GM18502 (cell line): Measurements from ENCODE around the gene CYP27C1.
"Not testable (repeated sequence)": the region's sequence is repeated elsewhere in the genome, so short reads cannot be mapped to it uniquely, and the experiment has no call there.

Experiments
- ATAC-seq: cut with Tn5 transposase; IDR thresholded peaks from one replicate; pipeline ENCODE4 v1.9.1; 2021; ENCODE audit warnings: mild to moderate bottlenecking; ENCODE audit not compliant: unreplicated experiment, poor library complexity

CYP27C1 gene

GRCh38 chr2:127220102-127220767 is at the start of gene CYP27C1:
Gene CYP27C1 (minus strand): TSS chr2:127220299. CDS start chr2:127220270, 29 bp downstream.
- no peak for ATAC-seq

- ATAC-seq = no peak
These were observed 41.8 kb upstream of the CYP27C1 start for GRCh38 chr2:127261804-127262406.

- no peak for ATAC-seq
These were observed 39.3 kb upstream of the CYP27C1 start for GRCh38 chr2:127259355-127259754.

GRCh38 chr2:127256866-127257265 is 36.8 kb upstream of the CYP27C1 start:
- ATAC-seq = no peak

- ATAC-seq = no peak
These were observed 36.3 kb upstream of the CYP27C1 start for GRCh38 chr2:127256381-127256780.

- no peak for ATAC-seq
These were observed 35.6 kb upstream of the CYP27C1 start for GRCh38 chr2:127255721-127256120.

- no peak for ATAC-seq
These were observed 35.0 kb upstream of the CYP27C1 start for GRCh38 chr2:127255146-127255545.

GRCh38 chr2:127254386-127254981 is 34.4 kb upstream of the CYP27C1 start:
- no peak for ATAC-seq

GRCh38 chr2:127241184-127241583 is 21.1 kb upstream of the CYP27C1 start:
- ATAC-seq = not testable (repeated sequence)

GRCh38 chr2:127239395-127239794 is 19.3 kb upstream of the CYP27C1 start:
- ATAC-seq = no peak

- ATAC-seq = not testable (repeated sequence)
These were observed 17.7 kb upstream of the CYP27C1 start for GRCh38 chr2:127237768-127238167.

GRCh38 chr2:127235082-127235702 is 15.1 kb upstream of the CYP27C1 start:
- ATAC-seq = no peak

GRCh38 chr2:127233710-127234109 is 13.6 kb upstream of the CYP27C1 start:
- ATAC-seq = no peak

- ATAC-seq = no peak
These were observed 11.2 kb upstream of the CYP27C1 start for GRCh38 chr2:127231130-127231865.

GRCh38 chr2:127229555-127229954 is 9.5 kb upstream of the CYP27C1 start:
- ATAC-seq = no peak

- no peak for ATAC-seq
These were observed 8.0 kb upstream of the CYP27C1 start for GRCh38 chr2:127228102-127228501.

GRCh38 chr2:127227264-127227660 is 7.2 kb upstream of the CYP27C1 start:
- not testable (repeated sequence) for ATAC-seq

- ATAC-seq = no peak
These were observed 6.6 kb upstream of the CYP27C1 start for GRCh38 chr2:127226520-127227263.

- ATAC-seq = no peak
These were observed 6.0 kb upstream of the CYP27C1 start for GRCh38 chr2:127226132-127226519.
